ENCODE data around the gene APRT.

Gene APRT

GRCh38 chr16:88805340-88805715, 6.4 kb downstream of the APRT start:
- H3K4me3 ChIP-seq (ENCODE audit: control insufficient read depth, low read depth, low read length): peak overlapping the region; percentile 62
- no peak for TF ChIP-seq CTCF (conservative IDR thresholded peaks at IDR 0.05; ENCODE audit: control insufficient read depth, insufficient read depth, low read depth, low read length)

GRCh38 chr16:88804552-88805339, 7.0 kb downstream of the APRT start:
- no peak for TF ChIP-seq CTCF (conservative IDR thresholded peaks at IDR 0.05; ENCODE audit: control insufficient read depth, insufficient read depth, low read depth, low read length)
- DNase-seq (ENCODE audit: low read depth): no peak
- H3K4me3 ChIP-seq (ENCODE audit: control insufficient read depth, low read depth, low read length): peak overlapping the region; percentile 62

More at GRCh38 chr16:88805340-88805715, 6.4 kb downstream of the APRT start:
- no peak for DNase-seq (ENCODE audit: low read depth)

GRCh38 chr16:88804173-88804551, 7.6 kb downstream of the APRT start:
- H3K4me3 ChIP-seq (ENCODE audit: control insufficient read depth, low read depth, low read length): peak overlapping the region; percentile 62
- no peak for TF ChIP-seq CTCF (conservative IDR thresholded peaks at IDR 0.05; ENCODE audit: control insufficient read depth, insufficient read depth, low read depth, low read length)
- no peak for DNase-seq (ENCODE audit: low read depth)

- TF ChIP-seq CTCF (conservative IDR thresholded peaks at IDR 0.05; ENCODE audit: control insufficient read depth, insufficient read depth, low read depth, low read length): no peak
- H3K4me3 ChIP-seq (ENCODE audit: control insufficient read depth, low read depth, low read length): peak within 1 kb of the TSS; percentile 62
- peak; percentile 70 for DNase-seq (ENCODE audit: low read depth)
Observed at GRCh38 chr16:88803264-88803987, 8.3 kb downstream of the APRT start, which contains the start of gene CDT1. CDT1 (plus strand) TSS chr16:88803789; CDS start chr16:88803832, 43 bp downstream.

GRCh38 chr16:88800277-88800592, 11.5 kb downstream of the APRT start:
- no peak overlapping the region for H3K4me3 ChIP-seq (ENCODE audit: control insufficient read depth, low read depth, low read length)
- no peak for DNase-seq (ENCODE audit: low read depth)

More at GRCh38 chr16:88800277-88800592, 11.5 kb downstream of the APRT start:
- TF ChIP-seq CTCF (conservative IDR thresholded peaks at IDR 0.05; ENCODE audit: control insufficient read depth, insufficient read depth, low read depth, low read length): no peak

All from fibroblast of mammary gland (primary cell).